Mesenteric fat pad (tissue), 1 donor: ENCODE results near the gene HCLS1. TPM values are rescaled to one million over a fixed set of nuclear protein-coding genes. Genes with fewer than 3 reads are reported as not detected.
"Not testable (repeated sequence)": the region's sequence is repeated elsewhere in the genome, so short reads cannot be mapped to it uniquely, and the experiment has no call there.

Source experiments
- DNase-seq: peaks from one replicate; pipeline ENCODE4 v3.0.0-alpha.2; 2020; ENCODE audit warnings: low spot score
- total RNA-seq: library from RNA; stranded (reverse); fragmentation: NEBNext Ultra II Directional; extraction: Animal tissue kit (Norgen Biotek cat#: 25700); gene quantifications from one replicate; pipeline ENCODE4 v1.2.1, GENCODE V29; 2021
- donor health status: DM: yes; HTN: yes; CAD: no.

HCLS1 gene
- total RNA-seq, 1 donor from 2014 or later = 82.1 TPM

DNA sequence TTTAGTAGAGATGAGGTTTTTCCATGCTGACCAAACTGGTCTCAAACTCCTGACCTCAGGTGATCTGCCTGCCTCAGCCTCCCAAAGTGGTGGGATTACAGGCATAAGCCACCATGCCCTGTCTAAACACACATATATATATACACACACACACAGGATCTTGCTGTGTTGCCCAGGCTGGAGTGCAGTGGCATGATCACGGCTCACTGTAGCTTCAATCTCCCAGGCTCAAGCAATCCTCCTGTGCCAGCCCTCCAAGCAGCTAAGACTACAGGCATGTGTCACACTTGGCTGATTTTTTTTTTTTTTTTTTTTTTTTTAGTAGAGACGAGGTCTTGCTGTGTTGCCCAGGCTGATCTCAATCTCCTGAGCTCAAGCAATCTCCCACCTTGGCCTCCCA lies 60.8 kb downstream of the HCLS1 start:
- not testable (repeated sequence) for DNase-seq

DNA sequence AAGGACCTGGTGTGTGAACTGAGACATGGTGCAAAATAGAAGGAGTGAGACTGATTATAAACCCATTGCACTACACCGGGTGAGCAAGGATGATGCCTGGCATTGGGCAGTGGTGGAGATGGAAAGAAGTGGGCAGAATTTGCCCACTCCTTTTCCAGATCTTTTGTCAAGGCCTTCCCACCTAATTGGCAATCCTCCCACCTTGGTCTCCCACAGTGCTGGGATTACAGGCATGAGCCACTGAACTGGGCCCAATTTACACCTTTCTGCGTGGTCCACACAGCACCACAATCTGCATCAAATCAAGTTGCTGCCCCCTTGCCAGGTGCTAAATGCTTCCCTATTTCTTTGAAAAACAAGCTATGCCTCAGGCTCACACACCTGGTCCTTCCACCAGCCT lies 62.1 kb downstream of the HCLS1 start:
- no peak for DNase-seq

GRCh38 chr3:121595765-121596406 lies 64.8 kb downstream of the HCLS1 start:
- DNase-seq = no peak

DNA sequence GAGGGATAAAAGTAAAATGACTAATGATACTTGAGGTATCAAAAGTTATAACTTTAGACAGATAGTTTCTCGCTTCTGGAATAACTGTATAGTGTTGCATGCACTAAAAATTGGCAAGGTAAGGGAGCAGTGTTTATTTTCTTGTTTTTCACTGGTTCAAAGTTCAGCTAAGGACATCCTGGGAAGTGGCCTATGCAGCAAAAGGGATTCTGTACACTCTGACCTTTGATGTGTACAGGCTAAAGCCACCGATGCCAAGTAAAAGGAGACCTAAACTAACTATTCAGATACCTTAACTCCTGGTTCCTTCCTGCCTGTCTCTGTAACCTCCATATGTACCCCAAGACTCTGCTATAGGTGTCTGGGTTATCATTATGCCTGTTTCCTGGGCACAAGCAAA lies 65.9 kb downstream of the HCLS1 start:
- DNase-seq = no peak

GRCh38 chr3:121593806-121594205 lies 66.9 kb downstream of the HCLS1 start:
- DNase-seq = not testable (repeated sequence)

DNA sequence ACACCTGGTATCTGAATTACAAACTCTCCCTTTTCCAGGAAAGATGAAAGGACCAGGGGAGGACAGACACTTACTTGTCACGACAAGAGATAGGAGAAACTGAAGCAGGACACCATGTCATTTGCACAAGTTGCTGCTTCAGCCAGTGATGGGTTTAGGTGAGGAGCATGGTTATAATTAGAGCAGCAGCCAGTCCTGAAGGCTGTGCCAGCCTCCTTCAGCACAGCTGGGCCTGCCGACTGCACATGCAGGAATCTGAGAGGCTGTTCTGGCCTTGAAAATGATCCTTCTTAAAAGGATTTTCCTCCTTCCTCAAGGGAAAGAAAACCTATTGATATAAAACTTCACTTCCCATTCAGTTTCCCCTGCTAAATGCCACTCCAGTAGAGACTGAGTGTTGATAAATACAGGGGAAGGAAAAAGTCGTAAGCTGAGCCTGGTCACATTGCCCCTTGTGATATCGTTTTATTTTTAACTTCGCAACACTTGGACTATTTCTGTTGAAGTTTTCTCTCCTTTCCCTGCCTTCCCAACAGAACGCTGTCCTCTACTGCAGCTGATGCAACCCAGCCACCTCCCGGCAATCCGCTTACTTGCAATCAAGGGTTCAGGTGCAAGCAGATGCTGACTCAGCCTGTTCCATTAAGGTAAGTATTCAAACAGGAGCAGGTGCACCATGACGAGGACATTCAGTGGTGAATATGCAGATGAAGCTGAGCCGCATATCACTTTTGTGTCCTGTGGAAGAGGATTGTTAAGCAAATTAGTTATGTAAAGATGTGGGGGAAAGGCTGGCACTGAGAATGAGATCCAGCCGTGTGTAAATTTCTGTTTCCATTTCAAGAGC lies 67.6 kb downstream of the HCLS1 start, which contains the start of gene FBXO40:
TSS of gene FBXO40 (plus strand) at position 524 of the 847 bp plus-strand sequence. CDS start 27,197 bp downstream, outside the sequence.
- no peak for DNase-seq

GRCh38 chr3:121584418-121584817 lies 76.3 kb downstream of the HCLS1 start:
- DNase-seq = no peak

GRCh38 chr3:121581691-121582090 lies 79.0 kb downstream of the HCLS1 start:
- DNase-seq = no peak

Other genes with a start within 250 kb of the HCLS1 start
- gene POLQ, start 114.9 kb downstream of the HCLS1 start, total RNA-seq = 0.51 TPM
- gene ARGFX, start 93.0 kb downstream of the HCLS1 start, total RNA-seq = not detected
- 0.13 TPM for gene FBXO40, start 67.5 kb downstream of the HCLS1 start, total RNA-seq
- 56.5 TPM for gene GOLGB1, start 88.8 kb upstream of the HCLS1 start, total RNA-seq
- gene IQCB1, start 174.2 kb upstream of the HCLS1 start, total RNA-seq = 12.5 TPM
- gene EAF2, start 174.3 kb upstream of the HCLS1 start, total RNA-seq = 7.2 TPM
- 1.2 TPM for gene SLC15A2, start 233.5 kb upstream of the HCLS1 start, total RNA-seq